Hepatocyte (in vitro differentiated cells): ENCODE measurements around the gene POU2F2. TPM values are rescaled to one million over a fixed set of nuclear protein-coding genes. Genes with fewer than 3 reads are reported as not detected.

Source experiments
- DNase-seq: peaks from one replicate; pipeline ENCODE4 v3.0.0-alpha.2; 2016; ENCODE audit warnings: low spot score
- H2AFZ ChIP-seq: fragments of 200-600 bp; sonication (generic); 2 replicates; pipeline ENCODE4 v1.6.0; 2016; ENCODE audit warnings: antibody characterized with exemption, mild to moderate bottlenecking
- H3K27ac ChIP-seq: fragments of 200-600 bp; sonication (generic); 2 replicates; pipeline ENCODE4 v1.5.1; 2016; ENCODE audit warnings: mild to moderate bottlenecking
- H3K27me3 ChIP-seq: fragments of 200-600 bp; sonication (generic); 2 replicates; pipeline ENCODE4 v1.6.1; 2016
- H3K36me3 ChIP-seq: fragments of 200-600 bp; sonication (generic); replicated peaks from 2 replicates; pipeline ENCODE4 v1.5.1; 2016; ENCODE audit warnings: low read depth; ENCODE audit not compliant: insufficient read depth
- H3K4me1 ChIP-seq: fragments of 200-600 bp; sonication (generic); 2 replicates; pipeline ENCODE4 v1.5.1; 2016; ENCODE audit warnings: mild to moderate bottlenecking, moderate library complexity; ENCODE audit not compliant: insufficient read depth
- H3K4me2 ChIP-seq: fragments of 200-600 bp; sonication (generic); 2 replicates; pipeline ENCODE4 v1.6.0; 2016
- H3K4me3 ChIP-seq: fragments of 200-600 bp; sonication (generic); 2 replicates; pipeline ENCODE4 v1.5.1; 2016; ENCODE audit warnings: mild to moderate bottlenecking
- H3K79me2 ChIP-seq: fragments of 200-600 bp; sonication (generic); 2 replicates; pipeline ENCODE4 v1.6.0; 2017; ENCODE audit warnings: mild to moderate bottlenecking
- H3K9me2 ChIP-seq: fragments of 200-600 bp; sonication (generic); replicated peaks from 2 replicates; pipeline ENCODE4 v1.6.0; 2017; ENCODE audit warnings: mild to moderate bottlenecking; ENCODE audit not compliant: insufficient read depth
- H3K9me3 ChIP-seq: fragments of 200-600 bp; sonication (generic); 2 replicates; pipeline ENCODE4 v1.5.1; 2016; ENCODE audit warnings: low read depth, mild to moderate bottlenecking
- H4K20me1 ChIP-seq: fragments of 200-600 bp; sonication (generic); 2 replicates; pipeline ENCODE4 v1.6.0; 2016; ENCODE audit warnings: mild to moderate bottlenecking; ENCODE audit not compliant: insufficient read depth, poor library complexity, severe bottlenecking
- CTCF ChIP-seq: fragments of 200-600 bp; sonication (generic); IDR thresholded peaks from 2 replicates; pipeline ENCODE4 v1.5.1; 2016; ENCODE audit warnings: antibody characterized with exemption, mild to moderate bottlenecking; ENCODE audit not compliant: poor library complexity
- EZH2 ChIP-seq: fragments of 200-600 bp; sonication (generic); IDR thresholded peaks from 2 replicates; pipeline ENCODE4 v1.6.1; 2016; ENCODE audit warnings: antibody characterized with exemption, mild to moderate bottlenecking, borderline replicate concordance
- EZH2phosphoT487 ChIP-seq: fragments of 200-600 bp; sonication (generic); IDR thresholded peaks from one replicate; pipeline ENCODE4 v1.6.1; 2018; ENCODE audit warnings: antibody characterized with exemption, mild to moderate bottlenecking, low read depth, moderate library complexity; ENCODE audit not compliant: unreplicated experiment, severe bottlenecking
- WGBS: methylation state at CpG from one replicate; pipeline ENCODE4 v1.1.6; 2016; ENCODE audit warnings: low lambda C conversion rate; ENCODE audit errors: missing lambda C conversion rate; 5-methylcytosine and 5-hydroxymethylcytosine counted together
- polyA plus RNA-seq: library from polyadenylated mRNA; unstranded; fragments of >200 nt; fragmentation: Nextera tagmentation; extraction: Ambion mirVana; gene quantifications from 2 replicates; pipeline ENCODE4 v1.2.1, GENCODE V29; 2016
- total RNA-seq: library from RNA; depleted of rRNA; stranded (reverse); fragments of >200 nt; gene quantifications from 2 replicates; pipeline ENCODE4 v1.2.3, GENCODE V29; 2014

The POU2F2 gene
- total and polyA plus RNA-seq, 2 experiments from 2014 or later, result 0.15 TPM; not detected in 1

GRCh38 chr19:42129399-42130253 is 2.6 kb downstream of the POU2F2 start:
- DNase-seq, result no peak
- Histone ChIP-seq H3K27ac (no peak overlapping the region), H3K4me3 (no peak overlapping the region), H3K9me2 (no peaks in the 10 kb centered on the region), H3K36me3 (no peaks in the 10 kb centered on the region), H3K9me3 (no peaks in the 10 kb centered on the region), H4K20me1 (no peaks in the 10 kb centered on the region), H3K79me2 (no peaks in the 10 kb centered on the region), H2AFZ (no peak overlapping the region), H3K4me2 (peak overlapping the region; percentile 41), H3K4me1 (peaks cover 10% of the 10 kb centered on the region), H3K27me3 (peaks cover 24% of the 10 kb centered on the region)
- TF ChIP-seq CTCF, result no peak
- TF ChIP-seq EZH2, result no peak
- no peak for TF ChIP-seq EZH2phosphoT487
- 52% methylated on average over 19 of the region's 20 CpGs for WGBS

GRCh38 chr19:42126574-42126973 is 5.7 kb downstream of the POU2F2 start:
- 93% methylated on average over 5 of the region's 5 CpGs for WGBS
- H3K4me2 ChIP-seq, result no peak overlapping the region
- H3K27me3 ChIP-seq, result peaks cover 10% of the 10 kb centered on the region

GRCh38 chr19:42125536-42125935 is 6.7 kb downstream of the POU2F2 start:
- no peak overlapping the region for H3K4me2 ChIP-seq
- H4K20me1 ChIP-seq, result no peaks in the 10 kb centered on the region
- no peak overlapping the region for H2AFZ ChIP-seq
- TF ChIP-seq EZH2 (no peak), CTCF (no peak), EZH2phosphoT487 (no peak)
- H3K27ac ChIP-seq, result no peak overlapping the region
- H3K9me2 ChIP-seq, result no peaks in the 10 kb centered on the region
- H3K79me2 ChIP-seq, result no peaks in the 10 kb centered on the region
- no peak for DNase-seq
- WGBS, result 54% methylated on average over 6 of the region's 6 CpGs
- no peaks in the 10 kb centered on the region for H3K9me3 ChIP-seq
- no peaks in the 10 kb centered on the region for H3K36me3 ChIP-seq
- H3K4me3 ChIP-seq, result no peak overlapping the region
- peaks cover 7% of the 10 kb centered on the region for H3K4me1 ChIP-seq
- H3K27me3 ChIP-seq, result peaks cover 4% of the 10 kb centered on the region

More at GRCh38 chr19:42126574-42126973, 5.7 kb downstream of the POU2F2 start:
- Histone ChIP-seq H3K79me2 (no peaks in the 10 kb centered on the region), H3K4me3 (no peak overlapping the region), H3K9me2 (no peaks in the 10 kb centered on the region), H3K4me1 (peaks cover 7% of the 10 kb centered on the region), H3K27ac (no peak overlapping the region), H3K36me3 (no peaks in the 10 kb centered on the region), H4K20me1 (no peaks in the 10 kb centered on the region), H2AFZ (no peak overlapping the region), H3K9me3 (no peaks in the 10 kb centered on the region)
- TF ChIP-seq CTCF (no peak), EZH2phosphoT487 (no peak), EZH2 (no peak)
- DNase-seq, result no peak
